GM21619 (cell line): ENCODE measurements around the gene FAM13B.
"Not testable (repeated sequence)": the region's sequence is repeated elsewhere in the genome, so short reads cannot be mapped to it uniquely, and the experiment has no call there.

ENCODE experiments used
- ATAC-seq: cut with Tn5 transposase; IDR thresholded peaks from one replicate; pipeline ENCODE4 v1.9.1; 2021; ENCODE audit not compliant: unreplicated experiment

The FAM13B gene

GRCh38 chr5:138032572-138033385 lies at the start of gene FAM13B:
Gene FAM13B (minus strand): TSS chr5:138033079. CDS start chr5:138019111, 13,968 bp downstream.
- peak; percentile 50 for ATAC-seq

DNA sequence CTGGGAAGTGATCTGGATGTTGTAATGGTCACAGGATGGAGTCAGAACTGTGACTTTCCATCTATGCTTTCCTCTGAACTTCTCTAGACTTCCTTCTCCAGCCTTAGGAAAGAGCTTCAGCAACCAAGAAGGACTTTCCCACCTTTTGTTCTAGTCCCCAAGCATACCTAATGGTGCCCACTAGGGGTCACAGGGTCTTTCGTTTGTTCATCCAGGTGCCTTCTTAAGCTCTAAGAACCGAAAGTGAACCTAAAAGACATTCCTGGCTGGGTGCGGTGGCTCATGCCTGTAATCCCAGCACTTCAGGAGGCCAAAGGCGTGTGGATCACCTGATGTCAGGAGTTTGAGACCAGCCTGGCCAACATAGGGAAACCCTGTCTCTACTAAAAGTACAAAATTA lies 49.2 kb upstream of the FAM13B start:
- ATAC-seq = no peak

DNA sequence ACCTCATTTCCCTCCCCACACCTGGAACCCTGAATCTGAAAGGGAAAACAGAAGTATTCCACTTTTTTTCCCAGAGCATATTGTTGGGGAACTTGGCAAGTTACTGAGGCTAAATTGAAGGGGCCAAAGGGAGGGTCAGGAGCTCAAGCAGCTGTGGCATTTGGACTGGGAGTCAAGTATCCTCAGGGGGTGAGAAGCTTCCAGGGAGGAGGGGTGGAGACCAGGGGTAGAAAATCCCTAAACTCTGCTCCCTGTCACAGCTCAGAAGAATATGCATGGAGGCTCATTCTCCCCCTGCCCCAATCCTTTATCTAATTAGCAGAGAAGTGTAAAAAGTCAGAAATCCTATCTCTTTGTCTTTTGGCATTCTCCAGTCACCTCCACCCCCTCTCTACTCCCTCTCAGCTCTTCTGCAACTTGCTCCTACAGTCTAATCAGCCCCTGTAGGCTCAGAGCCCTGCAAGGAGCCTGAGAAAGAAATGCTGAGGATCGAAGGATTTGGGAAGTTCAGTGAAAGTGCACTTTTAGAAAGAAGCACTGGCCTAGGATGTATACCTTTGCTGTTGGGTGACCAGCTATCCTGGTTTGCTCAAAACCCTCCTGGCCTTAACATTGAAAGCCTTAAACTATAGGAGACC lies 45.2 kb upstream of the FAM13B start:
- no peak for ATAC-seq

- ATAC-seq = no peak
Observed at GRCh38 chr5:138077064-138077696, 44.3 kb upstream of the FAM13B start.

DNA sequence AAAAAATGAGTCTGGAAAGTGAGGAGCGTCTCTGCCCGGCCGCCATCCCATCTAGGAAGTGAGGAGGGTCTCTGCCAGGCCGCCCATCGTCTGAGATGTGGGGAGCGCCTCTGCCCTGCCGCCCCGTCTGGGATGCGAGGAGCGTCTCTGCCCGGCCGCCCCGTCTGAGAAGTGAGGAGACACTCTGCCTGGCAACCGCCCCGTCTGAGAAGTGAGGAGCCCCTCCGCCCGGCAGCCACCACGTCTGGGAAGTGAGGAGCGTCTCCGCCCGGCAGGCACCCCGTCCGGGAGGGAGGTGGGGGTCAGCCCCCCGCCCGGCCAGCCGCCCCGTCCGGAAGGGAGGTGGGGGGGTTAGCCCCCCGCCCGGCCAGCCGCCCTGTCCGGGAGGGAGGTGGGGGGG lies 37.1 kb upstream of the FAM13B start:
- not testable (repeated sequence) for ATAC-seq

DNA sequence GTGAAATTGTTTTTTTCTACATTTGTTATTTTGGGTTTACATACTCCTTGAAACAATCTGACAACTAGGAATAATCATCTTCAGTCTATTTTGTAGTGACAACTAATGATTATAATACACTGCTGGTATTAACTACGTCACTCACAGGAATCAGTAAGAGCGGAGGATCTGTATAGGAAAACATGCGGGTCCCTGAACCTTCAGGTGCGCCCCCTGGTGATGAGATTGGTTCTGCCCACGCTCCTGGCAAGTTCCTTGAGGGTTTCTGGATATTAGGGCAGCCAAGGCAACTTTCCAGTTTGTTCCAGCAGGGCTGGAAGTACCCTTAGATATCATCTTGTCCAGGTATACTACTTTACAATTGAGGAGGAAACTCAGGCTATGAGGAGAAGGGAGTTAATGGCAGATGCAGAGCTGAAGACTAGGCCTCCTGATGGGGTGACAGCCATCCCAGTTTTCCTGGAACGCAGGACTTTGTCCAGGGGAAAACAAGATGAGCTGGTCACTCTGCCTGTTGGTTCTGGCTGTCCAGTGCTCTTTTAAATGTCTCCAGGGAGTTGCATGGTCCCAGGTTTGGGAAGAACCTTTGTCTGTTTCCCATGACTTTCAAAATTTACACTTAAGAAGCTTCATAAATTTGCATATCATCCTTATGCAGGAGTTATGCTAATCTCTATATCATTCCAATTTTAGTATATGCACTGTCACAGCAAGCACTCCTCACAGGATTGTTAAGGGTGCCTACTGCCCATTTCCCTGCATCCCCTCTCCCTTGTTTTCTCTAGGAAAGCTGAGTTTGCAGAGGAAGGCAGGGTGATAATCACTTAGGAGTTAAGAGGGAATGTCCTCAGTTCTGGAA lies 36.1 kb upstream of the FAM13B start:
- ATAC-seq = peak; percentile 65

- no peak for ATAC-seq
Observed at GRCh38 chr5:138067945-138068344, 35.1 kb upstream of the FAM13B start.

GRCh38 chr5:138065102-138065501 lies 32.2 kb upstream of the FAM13B start:
- no peak for ATAC-seq

DNA sequence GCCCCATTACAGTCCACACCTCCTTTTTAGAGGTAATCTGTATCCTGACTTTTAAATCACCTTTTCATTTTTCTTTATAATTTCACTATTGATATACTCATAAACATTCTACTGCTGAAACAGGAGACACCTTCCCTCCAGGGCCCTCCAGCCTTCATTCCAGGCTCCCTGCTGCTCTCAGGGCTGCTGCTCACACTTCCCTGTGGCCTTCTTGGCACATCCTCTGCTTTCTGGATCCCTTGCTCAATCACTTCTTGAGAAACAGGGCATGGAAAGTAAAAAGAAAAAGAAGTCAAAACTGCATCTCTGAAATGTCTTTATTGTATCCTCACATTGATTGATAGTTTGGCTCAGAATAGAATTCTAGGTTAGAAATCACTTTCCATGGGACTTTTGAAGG lies 31.6 kb upstream of the FAM13B start:
- no peak for ATAC-seq

- ATAC-seq = no peak
Observed at GRCh38 chr5:138054847-138055558, 22.1 kb upstream of the FAM13B start.

GRCh38 chr5:138054206-138054605 lies 21.3 kb upstream of the FAM13B start:
- ATAC-seq = no peak

DNA sequence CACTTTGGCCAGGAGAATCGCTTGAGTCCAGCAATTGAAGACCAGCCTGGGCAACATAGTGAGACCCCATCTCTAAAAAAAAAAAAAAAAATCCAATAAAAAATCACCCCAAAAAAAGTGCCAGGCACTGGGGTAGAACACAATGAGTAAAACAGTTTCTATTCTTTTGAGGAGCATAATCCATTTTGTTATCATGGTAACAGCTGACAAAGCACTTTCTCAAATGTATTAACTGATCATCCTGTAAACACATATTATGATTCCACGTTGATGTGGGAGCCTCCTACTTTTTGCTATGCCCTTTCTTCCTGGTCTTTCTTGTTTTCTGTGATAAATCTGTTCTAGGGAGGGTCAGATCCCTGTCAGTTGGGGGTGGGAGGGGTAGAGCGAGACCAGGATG lies 20.7 kb upstream of the FAM13B start:
- ATAC-seq = no peak

DNA sequence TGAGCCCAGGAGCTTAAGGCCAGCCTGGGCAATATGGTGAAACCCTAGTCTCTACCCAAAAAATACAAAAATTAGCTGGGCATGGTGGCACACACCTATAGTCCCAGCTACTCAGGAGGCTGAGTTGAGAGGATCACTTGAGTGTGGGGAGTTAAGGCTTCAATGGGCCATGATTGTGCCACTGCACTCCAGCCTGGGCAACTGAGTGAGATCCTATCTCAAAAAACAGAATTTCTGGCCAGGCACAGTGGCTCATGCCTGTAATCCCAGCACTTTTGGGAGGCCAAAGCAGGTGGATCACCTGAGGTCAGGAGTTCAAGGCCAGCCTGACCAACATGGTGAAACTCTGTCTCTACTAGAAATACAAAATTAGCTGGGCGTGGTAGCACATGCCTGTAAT lies 19.8 kb upstream of the FAM13B start:
- not testable (repeated sequence) for ATAC-seq

DNA sequence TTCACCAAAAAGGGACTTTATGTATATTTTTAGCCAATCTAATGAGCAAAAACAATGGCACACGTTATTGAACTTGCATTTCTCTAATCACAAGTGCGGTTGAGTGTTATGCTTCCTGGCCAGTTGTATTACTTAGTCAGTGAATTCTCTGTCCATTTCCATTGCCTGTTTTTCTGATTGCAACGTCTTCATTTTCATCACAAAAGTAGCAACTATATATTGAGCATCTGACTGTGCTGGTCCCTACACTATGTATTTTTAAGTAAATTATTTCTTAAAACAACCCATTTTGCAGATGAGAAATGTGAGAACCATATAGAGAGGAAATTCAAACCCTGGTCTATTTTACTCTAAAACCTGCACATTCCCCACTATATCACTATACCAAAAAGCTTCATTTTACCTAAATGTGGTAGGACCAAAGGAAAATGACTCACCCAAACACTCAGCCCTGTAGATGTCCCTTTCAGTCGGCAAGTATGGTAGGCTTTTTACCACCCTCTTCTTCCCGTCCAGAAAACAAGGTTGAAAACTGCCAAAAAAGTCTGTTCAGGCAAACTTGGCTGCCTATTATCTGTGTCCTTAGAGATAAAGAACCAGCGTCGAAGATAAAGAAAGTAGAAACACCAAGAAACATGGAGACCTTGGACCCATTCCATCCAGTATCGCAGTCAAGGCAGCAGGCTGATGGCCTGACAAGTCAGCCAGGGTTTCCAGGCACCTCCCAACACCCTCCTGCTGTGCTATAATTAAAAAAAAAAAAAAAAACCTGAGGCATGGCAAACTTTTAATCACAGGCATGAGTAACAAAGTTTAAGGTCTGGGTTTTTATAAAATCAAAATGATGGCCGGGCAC lies 18.8 kb upstream of the FAM13B start:
- ATAC-seq = no peak

DNA sequence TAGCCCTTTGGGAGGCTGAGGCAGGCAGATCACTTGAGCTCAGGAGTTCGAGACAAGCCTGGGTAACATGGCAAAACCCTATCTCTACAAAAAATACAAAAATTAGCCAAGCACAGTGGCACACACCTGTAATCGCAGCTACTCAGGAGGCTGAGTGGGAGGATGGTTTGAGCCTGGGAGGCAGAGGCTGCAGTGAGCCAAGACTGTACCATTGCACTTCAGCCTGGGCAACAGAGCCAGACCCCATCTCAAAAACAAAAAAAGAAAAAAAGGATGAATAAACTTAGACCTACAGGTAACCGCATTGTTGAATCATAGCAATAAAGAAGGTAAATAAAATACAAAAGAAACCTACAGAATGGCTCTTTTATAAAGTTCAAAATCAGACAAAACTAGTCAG lies 12.4 kb upstream of the FAM13B start:
- not testable (repeated sequence) for ATAC-seq

DNA sequence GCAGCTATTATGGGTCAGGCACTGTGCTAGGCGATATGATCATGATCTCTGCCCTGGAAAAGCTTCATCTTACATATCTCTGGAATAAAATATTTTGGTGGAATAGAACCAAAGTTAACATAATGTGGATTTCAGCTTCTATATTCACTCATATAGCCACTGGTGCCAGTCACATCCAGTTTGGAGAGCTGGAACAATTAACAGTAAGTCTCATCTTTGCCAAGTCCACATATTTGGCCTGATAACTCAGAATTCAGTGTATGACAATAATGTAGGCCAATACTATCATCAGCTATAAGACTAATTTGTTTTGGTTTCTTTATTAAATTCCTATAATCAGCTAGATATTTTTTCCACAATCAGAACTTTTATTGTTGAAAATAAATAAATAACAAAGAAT lies 5.9 kb upstream of the FAM13B start:
- no peak for ATAC-seq

DNA sequence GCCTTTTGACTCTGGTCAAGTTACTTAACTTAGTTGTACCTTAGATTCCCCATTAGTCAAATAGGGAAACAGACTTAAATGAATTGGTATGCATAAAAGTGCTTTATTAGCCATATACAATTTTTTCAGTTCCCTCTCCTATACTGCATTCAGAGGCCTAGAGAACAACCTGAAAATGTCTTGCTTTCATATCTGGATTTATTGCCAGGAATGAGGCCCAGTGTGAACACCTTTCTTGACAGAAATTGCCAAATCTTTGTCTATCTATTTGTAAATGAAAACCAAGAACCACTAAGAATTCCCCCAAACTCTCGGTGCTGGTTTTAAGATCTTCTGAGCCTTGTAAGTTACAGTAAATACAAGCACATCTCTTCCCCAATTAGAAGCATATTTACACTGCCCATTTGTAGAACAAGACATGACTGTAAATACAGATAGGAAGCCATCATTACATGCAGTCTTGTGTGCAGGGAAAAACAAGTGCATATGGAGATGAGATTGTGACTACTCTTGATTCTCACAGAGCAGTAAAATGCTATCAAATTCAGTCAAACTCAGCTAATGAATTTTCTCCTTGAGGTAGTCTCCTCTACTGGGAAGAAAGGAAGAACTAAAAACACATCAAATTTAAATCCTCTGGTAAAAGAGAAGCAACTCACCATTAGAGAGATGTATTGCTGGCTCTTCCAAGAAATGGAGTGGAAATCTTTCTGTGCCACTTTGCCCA lies 5.2 kb upstream of the FAM13B start:
- ATAC-seq = no peak

- no peak for ATAC-seq
Observed at GRCh38 chr5:138037271-138037670, 4.4 kb upstream of the FAM13B start.
